HepG2 (cell line): Measurements from ENCODE around the gene ENPP7. TPM values are rescaled to one million over a fixed set of nuclear protein-coding genes. Genes with fewer than 3 reads are reported as not detected.

Experiments
- ELF4 ChIP-seq: sonication (generic); formaldehyde crosslinking; IDR thresholded peaks from 2 replicates; pipeline ENCODE4 v1.5.0; 2020; ENCODE audit warnings: missing genetic modification reagents, mild to moderate bottlenecking, moderate library complexity, borderline replicate concordance
- HCFC1 ChIP-seq: fragments of 150-350 bp; IDR thresholded peaks from 2 replicates; pipeline ENCODE4 v1.6.1; 2014; ENCODE audit warnings: low read depth, low read length
- KDM4B ChIP-seq: sonication (generic); formaldehyde crosslinking; IDR thresholded peaks from 2 replicates; pipeline ENCODE4 v1.4.0; 2020; ENCODE audit warnings: missing genetic modification reagents
- RFXAP ChIP-seq: sonication (generic); formaldehyde crosslinking; IDR thresholded peaks from 2 replicates; pipeline ENCODE4 v1.4.0; 2020; ENCODE audit warnings: missing genetic modification reagents, borderline replicate concordance
- TAF1 ChIP-seq: sonication (generic); formaldehyde crosslinking; IDR thresholded peaks from 2 replicates; pipeline ENCODE4 v1.4.0; 2020; ENCODE audit warnings: missing genetic modification reagents
- ZEB1 ChIP-seq: IDR thresholded peaks from 2 replicates; pipeline ENCODE4 v1.6.1; 2012; ENCODE audit warnings: mild to moderate bottlenecking, low read depth, inconsistent platforms; ENCODE audit not compliant: insufficient replicate concordance
- ZFYVE20 ChIP-seq: sonication (generic); formaldehyde crosslinking; IDR thresholded peaks from 2 replicates; pipeline ENCODE4 v1.8.0; 2023; ENCODE audit warnings: low read depth, mild to moderate bottlenecking, moderate library complexity, missing genetic modification reagents, borderline replicate concordance
- ZNF33A ChIP-seq: sonication (generic); formaldehyde crosslinking; IDR thresholded peaks from 2 replicates; pipeline ENCODE4 v1.5.1; 2020; ENCODE audit warnings: missing genetic modification reagents, mild to moderate bottlenecking, moderate library complexity, borderline replicate concordance
- ZNF557 ChIP-seq: sonication (generic); formaldehyde crosslinking; IDR thresholded peaks from 2 replicates; pipeline ENCODE4 v1.4.0; 2020; ENCODE audit warnings: missing genetic modification reagents
- ZNF710 ChIP-seq: sonication (generic); formaldehyde crosslinking; IDR thresholded peaks from 2 replicates; pipeline ENCODE4 v1.5.0; 2020; ENCODE audit warnings: mild to moderate bottlenecking, missing genetic modification reagents, borderline replicate concordance
- ZNF713 ChIP-seq: sonication (generic); formaldehyde crosslinking; IDR thresholded peaks from 2 replicates; pipeline ENCODE4 v1.4.0; 2020; ENCODE audit warnings: mild to moderate bottlenecking, missing genetic modification reagents
- ZSCAN5A ChIP-seq: sonication (generic); formaldehyde crosslinking; IDR thresholded peaks from 2 replicates; pipeline ENCODE4 v1.8.0; 2022; ENCODE audit warnings: mild to moderate bottlenecking, missing genetic modification reagents, borderline replicate concordance
- polyA plus RNA-seq, 8 experiments: library from polyadenylated mRNA; depleted of rRNA in 3 of 8; stranded (reverse) in 7 of 8; unstranded in 1 of 8; fragments of >200 nt; fragmentation: Illumina TruSeq in 4 of 8; extraction: Trizol in 4 of 8; gene quantifications; 2 replicates each; pipeline versions ENCODE4 v1.2.1 to v1.2.3, GENCODE V29; 2011 to 2016; ENCODE audit warnings: low read depth in 4 of 8, missing spikeins in 1 of 8, mixed read lengths in 1 of 8; ENCODE audit not compliant: insufficient read depth in 1 of 8
- total RNA-seq, 5 experiments: library from RNA; depleted of rRNA; stranded (reverse); fragments of >200 nt; fragmentation: Illumina TruSeq; extraction: Trizol; gene quantifications; 2 replicates each; pipeline ENCODE4 v1.2.3, GENCODE V29; 2016; ENCODE audit warnings: low read depth in 1 of 5
- TF ChIP-seq, protein P1 (sequence below): sonication (generic); formaldehyde crosslinking; IDR thresholded peaks from 2 replicates; pipeline ENCODE4 v1.9.0; 2021; ENCODE audit warnings: missing genetic modification reagents, mild to moderate bottlenecking, borderline replicate concordance
- TF ChIP-seq, protein P2 (sequence below): sonication (generic); formaldehyde crosslinking; IDR thresholded peaks from 2 replicates; pipeline ENCODE4 v1.8.1; 2022; ENCODE audit warnings: mild to moderate bottlenecking, missing genetic modification reagents
- TF ChIP-seq, protein P3 (sequence below): sonication (generic); formaldehyde crosslinking; conservative IDR thresholded peaks from 2 replicates; pipeline ENCODE4 v1.8.1; 2023; ENCODE audit warnings: missing genetic modification reagents
- TF ChIP-seq, protein P4 (sequence below): sonication (generic); formaldehyde crosslinking; IDR thresholded peaks from 2 replicates; pipeline ENCODE4 v1.5.0; 2020; ENCODE audit warnings: missing genetic modification reagents

The ENPP7 gene
- total and polyA plus RNA-seq, 2 of the 13 experiments (the other 11 are each of a cell fraction or from before 2014, with no cell fraction given), result 1.1 to 2.2 TPM

DNA sequence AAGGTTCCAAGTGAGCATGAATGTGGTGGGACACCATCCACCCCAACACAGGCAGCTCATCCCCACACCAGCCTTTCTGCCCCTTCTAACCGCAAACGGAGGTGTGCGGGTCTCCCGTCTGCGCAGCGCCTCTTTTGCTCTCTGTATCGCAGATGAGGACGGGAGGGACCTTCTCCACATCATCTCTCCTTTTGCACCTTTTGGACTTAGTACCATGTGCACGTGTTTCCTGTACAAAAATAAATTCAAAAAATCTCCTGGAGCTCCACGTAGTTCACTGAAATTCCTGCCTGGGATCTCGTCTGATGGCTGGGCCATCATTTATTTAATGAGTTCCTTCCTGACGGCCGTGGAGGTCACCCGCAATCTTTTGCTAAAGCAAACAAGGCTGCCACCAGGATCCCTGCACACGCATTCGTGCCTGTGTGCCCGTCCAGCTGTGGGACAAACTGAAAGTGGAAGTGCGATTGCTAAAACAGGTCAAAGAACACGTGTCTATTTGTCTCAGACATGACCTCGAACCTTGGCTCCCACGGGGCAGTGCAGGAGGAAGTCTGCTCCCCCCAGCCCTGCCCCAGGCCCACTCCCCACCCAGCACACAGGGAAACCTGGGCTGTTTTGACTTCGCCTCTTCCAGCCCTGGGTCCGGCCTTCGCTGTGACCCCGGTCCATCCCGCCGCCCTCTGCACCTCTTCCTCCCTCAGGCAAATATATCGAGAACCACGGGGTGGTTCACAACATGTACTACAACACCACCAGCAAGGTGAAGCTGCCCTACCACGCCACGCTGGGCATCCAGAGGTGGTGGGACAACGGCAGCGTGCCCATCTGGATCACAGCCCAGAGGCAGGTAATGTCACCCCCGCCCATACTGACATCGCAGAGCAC, 2.3 kb downstream of the ENPP7 start (continued):
- TF ChIP-seq, protein P1, sequence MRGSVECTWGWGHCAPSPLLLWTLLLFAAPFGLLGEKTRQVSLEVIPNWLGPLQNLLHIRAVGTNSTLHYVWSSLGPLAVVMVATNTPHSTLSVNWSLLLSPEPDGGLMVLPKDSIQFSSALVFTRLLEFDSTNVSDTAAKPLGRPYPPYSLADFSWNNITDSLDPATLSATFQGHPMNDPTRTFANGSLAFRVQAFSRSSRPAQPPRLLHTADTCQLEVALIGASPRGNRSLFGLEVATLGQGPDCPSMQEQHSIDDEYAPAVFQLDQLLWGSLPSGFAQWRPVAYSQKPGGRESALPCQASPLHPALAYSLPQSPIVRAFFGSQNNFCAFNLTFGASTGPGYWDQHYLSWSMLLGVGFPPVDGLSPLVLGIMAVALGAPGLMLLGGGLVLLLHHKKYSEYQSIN (CRISPR knock-in tag), result no peak
- no peak for TF ChIP-seq ZNF33A (CRISPR knock-in tag)
- no peak for TF ChIP-seq ZSCAN5A (CRISPR knock-in tag)
- TF ChIP-seq, protein P2, sequence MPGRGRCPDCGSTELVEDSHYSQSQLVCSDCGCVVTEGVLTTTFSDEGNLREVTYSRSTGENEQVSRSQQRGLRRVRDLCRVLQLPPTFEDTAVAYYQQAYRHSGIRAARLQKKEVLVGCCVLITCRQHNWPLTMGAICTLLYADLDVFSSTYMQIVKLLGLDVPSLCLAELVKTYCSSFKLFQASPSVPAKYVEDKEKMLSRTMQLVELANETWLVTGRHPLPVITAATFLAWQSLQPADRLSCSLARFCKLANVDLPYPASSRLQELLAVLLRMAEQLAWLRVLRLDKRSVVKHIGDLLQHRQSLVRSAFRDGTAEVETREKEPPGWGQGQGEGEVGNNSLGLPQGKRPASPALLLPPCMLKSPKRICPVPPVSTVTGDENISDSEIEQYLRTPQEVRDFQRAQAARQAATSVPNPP (CRISPR knock-in tag), result no peak
- TF ChIP-seq ZFYVE20 (CRISPR knock-in tag), result no peak
- TF ChIP-seq TAF1, result peak; percentile 38; the same call in 1 of the 2 replicates
- no peak for TF ChIP-seq ZNF713 (CRISPR knock-in tag)
- TF ChIP-seq RFXAP (CRISPR knock-in tag), result no peak
- peak; percentile 33; the same call in 1 of the 2 replicates for TF ChIP-seq ZNF710
- TF ChIP-seq, protein P3, sequence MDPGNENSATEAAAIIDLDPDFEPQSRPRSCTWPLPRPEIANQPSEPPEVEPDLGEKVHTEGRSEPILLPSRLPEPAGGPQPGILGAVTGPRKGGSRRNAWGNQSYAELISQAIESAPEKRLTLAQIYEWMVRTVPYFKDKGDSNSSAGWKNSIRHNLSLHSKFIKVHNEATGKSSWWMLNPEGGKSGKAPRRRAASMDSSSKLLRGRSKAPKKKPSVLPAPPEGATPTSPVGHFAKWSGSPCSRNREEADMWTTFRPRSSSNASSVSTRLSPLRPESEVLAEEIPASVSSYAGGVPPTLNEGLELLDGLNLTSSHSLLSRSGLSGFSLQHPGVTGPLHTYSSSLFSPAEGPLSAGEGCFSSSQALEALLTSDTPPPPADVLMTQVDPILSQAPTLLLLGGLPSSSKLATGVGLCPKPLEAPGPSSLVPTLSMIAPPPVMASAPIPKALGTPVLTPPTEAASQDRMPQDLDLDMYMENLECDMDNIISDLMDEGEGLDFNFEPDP (CRISPR knock-in tag), result no peak
- 0 out of 2 replicates have a peak, but pooled peaks have one; percentile 34 for TF ChIP-seq KDM4B (CRISPR knock-in tag)
- no peak for TF ChIP-seq ZEB1
- no peak for TF ChIP-seq HCFC1
- no peak for TF ChIP-seq ZNF557
- TF ChIP-seq, protein P4, sequence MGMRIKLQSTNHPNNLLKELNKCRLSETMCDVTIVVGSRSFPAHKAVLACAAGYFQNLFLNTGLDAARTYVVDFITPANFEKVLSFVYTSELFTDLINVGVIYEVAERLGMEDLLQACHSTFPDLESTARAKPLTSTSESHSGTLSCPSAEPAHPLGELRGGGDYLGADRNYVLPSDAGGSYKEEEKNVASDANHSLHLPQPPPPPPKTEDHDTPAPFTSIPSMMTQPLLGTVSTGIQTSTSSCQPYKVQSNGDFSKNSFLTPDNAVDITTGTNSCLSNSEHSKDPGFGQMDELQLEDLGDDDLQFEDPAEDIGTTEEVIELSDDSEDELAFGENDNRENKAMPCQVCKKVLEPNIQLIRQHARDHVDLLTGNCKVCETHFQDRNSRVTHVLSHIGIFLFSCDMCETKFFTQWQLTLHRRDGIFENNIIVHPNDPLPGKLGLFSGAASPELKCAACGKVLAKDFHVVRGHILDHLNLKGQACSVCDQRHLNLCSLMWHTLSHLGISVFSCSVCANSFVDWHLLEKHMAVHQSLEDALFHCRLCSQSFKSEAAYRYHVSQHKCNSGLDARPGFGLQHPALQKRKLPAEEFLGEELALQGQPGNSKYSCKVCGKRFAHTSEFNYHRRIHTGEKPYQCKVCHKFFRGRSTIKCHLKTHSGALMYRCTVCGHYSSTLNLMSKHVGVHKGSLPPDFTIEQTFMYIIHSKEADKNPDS (CRISPR knock-in tag), result no peak
- no peak for TF ChIP-seq ELF4 (CRISPR knock-in tag)
